Stimulated activated CD4-positive, alpha-beta T cell treated with anti-CD3 and anti-CD28 coated beads, Interleukin-15, amount 100 ng/mL, for 1 hour (primary cell): ENCODE measurements around the gene DRC3.

Source experiments
- DNase-seq, 2 donors: peaks; one replicate each; pipeline ENCODE4 v3.0.0-alpha.2; 2020; ENCODE audit warnings: low read depth in 1 of 2, low spot score in 1 of 2

DRC3 gene

DNA sequence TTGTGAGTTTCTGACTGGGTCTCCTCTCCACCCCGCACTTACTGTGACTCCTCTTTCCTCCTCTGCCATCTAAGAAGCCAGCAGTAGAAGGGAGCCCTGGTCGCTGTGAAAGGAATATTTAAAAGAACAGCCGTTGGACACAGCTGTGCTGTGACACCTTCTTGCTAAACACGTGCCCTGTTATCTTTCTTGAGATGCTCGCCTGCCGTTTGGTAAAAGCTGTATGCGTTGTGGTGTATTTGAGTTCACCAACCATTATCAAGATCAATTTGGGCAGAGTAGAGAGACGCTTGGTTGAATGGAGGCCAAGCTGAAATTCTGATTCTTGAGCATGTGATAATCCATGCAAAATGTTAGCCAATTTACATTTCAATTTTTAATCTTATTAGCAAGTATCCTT is 70.3 kb downstream of the DRC3 start:
- no peak for DNase-seq

DNA sequence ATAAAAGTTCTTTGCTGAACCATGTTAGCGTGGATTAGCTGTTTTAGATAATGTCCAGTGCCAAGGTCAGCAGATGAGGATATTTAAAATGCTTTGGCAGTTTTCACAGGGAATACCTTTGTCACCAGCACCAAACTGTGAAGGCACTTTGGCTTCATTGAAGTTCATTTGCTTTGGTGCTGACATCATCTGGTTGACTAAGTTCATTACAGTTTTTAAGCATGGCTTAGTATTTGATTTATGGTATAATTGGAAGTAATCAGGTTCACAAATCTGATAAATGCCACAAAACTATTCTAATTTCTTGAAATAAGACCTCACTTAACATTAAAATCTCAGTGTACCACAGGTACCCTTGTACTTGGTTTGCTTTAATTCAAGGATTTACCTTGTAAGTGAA is 70.8 kb downstream of the DRC3 start:
- no peak for DNase-seq

DNA sequence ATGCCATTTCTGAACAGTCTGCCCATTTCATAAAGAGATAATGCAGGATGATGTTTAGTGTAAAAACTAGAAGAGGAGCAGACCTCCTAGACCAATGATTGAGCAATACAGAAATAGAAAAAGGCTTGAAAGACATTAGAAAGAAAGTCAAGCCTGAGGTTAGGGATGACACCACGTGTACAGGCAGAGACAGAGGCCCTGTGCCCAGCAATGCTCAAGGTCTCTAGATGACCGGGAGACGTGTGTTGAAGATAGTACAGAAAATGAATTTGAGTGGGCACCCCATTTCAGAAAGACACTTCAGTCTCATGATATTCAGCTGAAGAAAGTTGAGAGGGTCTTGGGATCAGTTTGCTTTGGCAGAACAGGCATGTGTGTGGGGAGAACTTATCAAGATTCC is 71.9 kb downstream of the DRC3 start:
- no peak for DNase-seq

- DNase-seq = no peak
These were observed 73.2 kb downstream of the DRC3 start for GRCh38 chr17:18045691-18046350.

DNA sequence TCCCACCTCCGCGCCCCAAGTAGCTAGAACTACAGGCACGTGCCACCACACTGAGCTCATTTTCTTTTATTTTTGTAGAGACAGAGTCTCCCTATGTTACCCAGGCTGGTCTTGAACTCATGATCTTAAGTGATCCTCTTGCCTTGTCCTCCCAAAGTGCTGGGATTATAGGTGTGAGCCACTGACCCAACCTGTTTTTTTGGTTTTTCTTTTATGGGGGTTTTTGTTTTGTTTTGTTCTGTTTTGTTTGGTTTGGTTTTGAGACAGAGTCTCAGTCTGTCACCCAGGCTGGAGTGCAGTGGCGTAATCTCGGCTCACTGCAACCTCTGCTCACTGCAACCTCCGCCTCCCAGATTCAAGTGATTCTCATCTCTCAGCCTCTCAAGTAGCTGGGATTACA is 82.9 kb downstream of the DRC3 start:
- no peak for DNase-seq

DNA sequence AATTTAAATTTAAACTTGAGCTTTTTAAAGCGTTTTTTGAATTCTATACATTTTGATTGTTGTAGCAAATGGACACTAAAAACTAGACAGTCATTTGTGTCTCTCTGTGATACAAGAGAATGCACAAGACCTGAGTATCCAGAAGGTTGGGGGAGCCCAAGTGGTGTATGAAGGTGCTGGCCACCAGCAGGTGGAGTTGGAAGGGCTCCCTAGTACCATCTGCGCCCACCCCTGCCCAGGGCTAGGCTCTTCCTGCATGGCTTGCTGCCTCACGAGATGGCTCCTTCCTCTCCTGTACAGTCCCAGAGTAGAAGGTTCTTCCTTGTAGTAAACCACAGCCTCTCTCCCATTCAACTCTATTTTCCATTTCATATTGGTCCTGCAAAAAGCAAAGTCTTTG is 83.6 kb downstream of the DRC3 start:
- no peak for DNase-seq

DNA sequence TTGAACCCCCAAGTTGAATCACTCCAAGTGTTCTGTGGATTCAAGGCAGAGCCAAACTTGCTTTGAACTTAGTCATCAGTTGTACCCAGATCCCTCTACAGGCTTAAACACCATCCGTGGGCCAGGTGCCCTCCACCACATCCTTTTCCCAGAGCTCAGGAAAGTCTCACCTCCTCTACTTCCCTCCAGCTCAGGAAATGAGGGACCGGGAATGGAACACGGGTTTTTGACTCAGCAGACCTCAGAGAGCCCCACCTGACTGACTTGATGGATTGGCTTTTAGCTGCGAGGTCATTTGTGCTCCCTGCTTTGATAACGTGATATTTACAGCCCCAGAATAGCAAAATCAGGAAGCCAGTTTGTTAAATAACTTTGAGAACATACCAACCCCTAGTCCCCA is 86.6 kb downstream of the DRC3 start:
- no peak for DNase-seq

- DNase-seq = no peak
These were observed 91.4 kb downstream of the DRC3 start for GRCh38 chr17:18064053-18064452.

DNA sequence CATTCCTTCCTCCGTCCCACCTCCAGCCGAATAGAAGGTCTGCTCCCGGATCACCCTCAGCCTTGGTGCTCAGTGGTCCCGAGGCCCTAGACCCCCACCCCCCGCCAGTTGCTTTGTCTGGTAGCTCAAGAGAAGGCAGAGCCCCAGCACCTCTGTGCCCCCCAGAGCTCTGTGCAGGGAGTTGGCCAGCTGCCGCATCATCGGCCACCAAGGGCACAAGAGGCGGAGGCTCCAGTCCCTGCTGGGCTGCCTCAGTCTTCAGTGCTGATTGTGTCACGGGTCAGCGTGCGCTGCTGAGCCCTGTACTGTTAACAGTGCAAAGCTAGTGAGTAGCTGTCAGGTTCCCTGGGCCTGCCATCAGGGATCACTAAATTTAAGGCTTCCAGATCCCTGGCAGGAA is 92.9 kb downstream of the DRC3 start:
- DNase-seq = no peak
